ENCODE results near the gene KCNH6.

The KCNH6 gene

GRCh38 chr17:63491977-63492618, 31.1 kb upstream of the KCNH6 start:
- no peak for DNase-seq (ENCODE audit: extremely low spot score)
- POLR2A ChIA-PET: no interaction called here
- TF ChIP-seq CTCF (IDR thresholded peaks at IDR 0.05; ENCODE audit: control extremely low read depth, extremely low read depth, low read depth, missing control alignments): no peak
- CTCF ChIA-PET: interaction anchor here (1.0 to 1.7 kb wide), 3 partner anchors 12 to 67 kb away, joined by 3 to 10 read pairs (median 7); no protein-coding TSS in a partner anchor

DNA sequence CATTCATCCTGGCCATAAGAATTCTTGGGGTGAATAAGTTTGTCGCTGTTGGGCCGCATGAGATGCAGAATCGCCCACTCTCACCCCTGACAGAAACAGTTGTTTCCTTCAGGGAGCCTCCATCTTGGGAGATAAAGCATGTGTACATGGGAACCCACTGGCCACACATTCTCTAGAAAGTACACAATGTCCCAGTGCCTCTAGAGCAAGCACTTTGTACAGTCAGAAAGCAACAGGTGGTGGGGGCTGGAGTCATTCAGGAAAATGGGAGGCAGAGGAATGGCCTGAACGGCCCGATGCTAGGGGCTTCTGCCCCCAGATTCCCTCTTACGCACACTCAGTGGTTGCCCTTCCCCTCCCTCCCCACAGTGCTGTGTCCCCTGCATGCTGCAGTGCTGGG, 30.2 kb upstream of the KCNH6 start:
- no peak for TF ChIP-seq CTCF (IDR thresholded peaks at IDR 0.05; ENCODE audit: control extremely low read depth, extremely low read depth, low read depth, missing control alignments)
- DNase-seq (ENCODE audit: extremely low spot score): no peak
- ChIA-PET CTCF (interaction anchor here (1.0 to 1.7 kb wide), 3 partner anchors 13 to 68 kb away, joined by 3 to 10 read pairs (median 7); no protein-coding TSS in a partner anchor), POLR2A (no interaction called here)

- ChIA-PET POLR2A (no interaction called here), CTCF (interaction anchor here (1.0 to 3.2 kb wide), 4 partner anchors 14 to 68 kb away, joined by 3 to 8 read pairs (median 6); no protein-coding TSS in a partner anchor)
- no peak for TF ChIP-seq CTCF (IDR thresholded peaks at IDR 0.05; ENCODE audit: control extremely low read depth, extremely low read depth, low read depth, missing control alignments)
- no peak for DNase-seq (ENCODE audit: extremely low spot score)
Measured at GRCh38 chr17:63493411-63493810, 29.7 kb upstream of the KCNH6 start.

DNA sequence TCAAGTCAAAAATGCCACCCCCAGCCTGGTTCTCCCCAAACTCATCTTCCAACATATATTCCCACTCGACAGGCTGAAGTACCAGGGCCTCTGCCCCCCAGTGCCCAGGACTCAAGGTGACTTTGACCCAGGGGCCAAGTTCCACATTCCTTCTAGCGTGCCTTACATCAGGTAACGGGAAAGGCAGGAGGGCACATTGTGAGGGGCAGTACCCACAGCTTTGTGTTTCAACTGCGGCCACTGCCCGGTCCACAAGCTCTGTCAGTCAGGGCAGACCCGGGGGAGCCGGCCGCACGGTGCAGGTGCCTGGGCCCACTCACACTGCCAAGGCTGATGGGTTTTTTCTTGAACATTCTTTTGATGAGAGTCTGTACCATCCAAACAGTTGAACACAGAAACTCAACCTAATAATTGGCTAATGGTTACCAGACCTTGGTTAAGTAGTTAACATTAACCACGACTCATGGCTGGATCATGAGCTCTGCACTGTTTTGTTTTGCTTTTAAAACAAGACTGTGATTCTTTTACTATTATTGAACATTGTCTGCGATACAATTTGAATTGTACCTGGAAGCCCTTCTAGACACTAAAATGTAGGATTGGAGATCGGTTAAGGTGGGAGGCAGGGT, 28.7 kb upstream of the KCNH6 start:
- CTCF ChIA-PET: interaction anchor here (1.3 to 3.2 kb wide), 3 partner anchors 15 to 118 kb away, joined by 3 to 8 read pairs (median 5); no protein-coding TSS in a partner anchor

GRCh38 chr17:63495491-63495890, 27.7 kb upstream of the KCNH6 start:
- no peak for DNase-seq (ENCODE audit: extremely low spot score)
- CTCF ChIA-PET: interaction anchor here (1.3 to 3.2 kb wide), 5 partner anchors 16 to 117 kb away, joined by 3 to 9 read pairs (median 5); no protein-coding TSS in a partner anchor

More for the DNA sequence above, 28.7 kb upstream of the KCNH6 start:
- TF ChIP-seq CTCF (IDR thresholded peaks at IDR 0.05; ENCODE audit: control extremely low read depth, extremely low read depth, low read depth, missing control alignments): no peak
- POLR2A ChIA-PET: no interaction called here
- no peak for DNase-seq (ENCODE audit: extremely low spot score)

GRCh38 chr17:63496177-63496576, 27.0 kb upstream of the KCNH6 start:
- no peak for TF ChIP-seq CTCF (IDR thresholded peaks at IDR 0.05; ENCODE audit: control extremely low read depth, extremely low read depth, low read depth, missing control alignments)

More at GRCh38 chr17:63495491-63495890, 27.7 kb upstream of the KCNH6 start:
- TF ChIP-seq CTCF (IDR thresholded peaks at IDR 0.05; ENCODE audit: control extremely low read depth, extremely low read depth, low read depth, missing control alignments): no peak
- POLR2A ChIA-PET: no interaction called here

More at GRCh38 chr17:63496177-63496576, 27.0 kb upstream of the KCNH6 start:
- CTCF ChIA-PET: interaction anchor here (1.3 to 3.2 kb wide), 4 partner anchors 18 to 71 kb away, joined by 3 to 9 read pairs (median 6); partner anchors contain the start of gene CYB561
- POLR2A ChIA-PET: no interaction called here
- DNase-seq (ENCODE audit: extremely low spot score): no peak

All from GM10248 (cell line).